HG03520 (cell line): Measurements from ENCODE around the gene GFOD1.
A peak's percentile ranks its signal among the peaks of the same experiment; 100 is the strongest.

Experiments used
- ATAC-seq: cut with Tn5 transposase; IDR thresholded peaks from one replicate; pipeline ENCODE4 v1.9.1; 2021; ENCODE audit warnings: mild to moderate bottlenecking, moderate library complexity; ENCODE audit not compliant: unreplicated experiment

Gene GFOD1

DNA sequence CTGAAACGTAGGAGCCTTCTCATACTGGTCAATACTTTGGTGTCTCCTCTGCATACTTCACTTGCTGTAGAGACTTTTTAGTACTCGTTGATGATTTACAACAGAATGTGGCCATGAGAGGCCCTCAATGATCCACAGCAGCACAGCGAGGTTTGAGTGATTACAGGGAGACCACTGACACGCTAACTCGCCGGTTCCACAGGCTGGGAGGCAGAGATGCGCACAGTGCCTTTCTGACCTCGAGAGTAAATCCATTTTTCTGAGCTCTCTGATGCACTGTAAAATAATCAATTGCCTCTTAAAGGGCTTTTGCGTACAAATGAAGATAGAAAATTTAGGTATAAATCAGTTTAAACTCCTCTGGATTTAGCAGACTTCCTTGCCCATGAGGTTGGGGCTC is 102.9 kb downstream of the GFOD1 start:
- no peak for ATAC-seq

DNA sequence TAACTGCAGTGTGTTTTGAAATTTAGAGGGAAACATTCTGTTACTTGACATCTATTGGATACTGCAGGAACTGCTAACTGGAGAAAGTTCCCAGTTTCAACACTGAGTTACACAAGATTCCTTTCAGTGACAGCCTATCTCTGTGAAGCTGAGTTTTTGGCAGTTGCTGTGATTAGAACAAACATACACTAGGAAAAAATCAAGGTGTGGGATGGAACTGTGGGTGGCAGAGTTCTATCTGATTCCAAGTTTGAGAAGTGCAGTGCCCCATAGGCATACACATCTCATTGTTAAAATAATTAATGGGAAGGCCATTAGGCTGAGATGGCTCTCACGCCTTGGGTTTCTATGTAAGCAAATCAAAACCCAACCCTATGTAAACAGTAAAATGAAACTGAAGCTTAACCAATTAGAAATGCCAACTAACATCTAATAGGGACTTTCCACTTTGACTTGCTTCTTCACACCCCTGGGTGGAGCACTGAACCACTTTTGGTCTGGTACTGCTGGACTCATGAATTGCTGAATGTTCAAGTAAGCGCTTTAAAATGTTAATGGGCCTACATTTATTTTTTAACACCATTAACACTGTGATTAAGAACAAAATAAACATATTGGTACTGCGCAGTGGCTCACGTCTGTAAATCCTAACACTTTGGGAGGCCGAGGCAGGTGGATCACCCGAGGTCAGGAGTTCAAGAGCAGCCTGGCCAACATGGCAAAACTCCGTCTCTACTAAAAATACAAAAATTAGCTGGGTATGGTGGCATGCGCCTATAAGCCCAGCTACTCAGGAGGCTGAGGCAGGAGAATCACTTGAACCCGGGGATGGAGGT is 103.9 kb downstream of the GFOD1 start:
- ATAC-seq = peak; percentile 79

DNA sequence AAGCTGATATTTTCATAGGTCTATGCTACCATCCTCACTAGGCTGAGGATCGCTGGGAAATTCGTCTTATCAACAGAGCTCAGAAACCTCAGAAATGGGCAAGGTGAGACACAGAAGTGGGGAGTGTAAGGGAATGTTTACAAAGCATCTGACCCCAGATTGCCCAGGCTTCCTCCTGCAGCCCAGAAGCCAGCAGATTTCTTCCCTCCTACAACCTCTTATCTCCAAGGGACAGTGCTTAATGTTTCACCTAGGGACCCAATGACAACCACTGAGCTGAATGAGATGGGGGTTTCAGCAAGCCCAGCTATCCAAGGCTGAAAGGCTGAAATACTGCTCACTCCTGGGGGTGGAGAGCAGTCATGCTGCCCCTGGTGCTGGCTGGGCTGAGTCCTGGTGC is 106.6 kb downstream of the GFOD1 start:
- no peak for ATAC-seq

DNA sequence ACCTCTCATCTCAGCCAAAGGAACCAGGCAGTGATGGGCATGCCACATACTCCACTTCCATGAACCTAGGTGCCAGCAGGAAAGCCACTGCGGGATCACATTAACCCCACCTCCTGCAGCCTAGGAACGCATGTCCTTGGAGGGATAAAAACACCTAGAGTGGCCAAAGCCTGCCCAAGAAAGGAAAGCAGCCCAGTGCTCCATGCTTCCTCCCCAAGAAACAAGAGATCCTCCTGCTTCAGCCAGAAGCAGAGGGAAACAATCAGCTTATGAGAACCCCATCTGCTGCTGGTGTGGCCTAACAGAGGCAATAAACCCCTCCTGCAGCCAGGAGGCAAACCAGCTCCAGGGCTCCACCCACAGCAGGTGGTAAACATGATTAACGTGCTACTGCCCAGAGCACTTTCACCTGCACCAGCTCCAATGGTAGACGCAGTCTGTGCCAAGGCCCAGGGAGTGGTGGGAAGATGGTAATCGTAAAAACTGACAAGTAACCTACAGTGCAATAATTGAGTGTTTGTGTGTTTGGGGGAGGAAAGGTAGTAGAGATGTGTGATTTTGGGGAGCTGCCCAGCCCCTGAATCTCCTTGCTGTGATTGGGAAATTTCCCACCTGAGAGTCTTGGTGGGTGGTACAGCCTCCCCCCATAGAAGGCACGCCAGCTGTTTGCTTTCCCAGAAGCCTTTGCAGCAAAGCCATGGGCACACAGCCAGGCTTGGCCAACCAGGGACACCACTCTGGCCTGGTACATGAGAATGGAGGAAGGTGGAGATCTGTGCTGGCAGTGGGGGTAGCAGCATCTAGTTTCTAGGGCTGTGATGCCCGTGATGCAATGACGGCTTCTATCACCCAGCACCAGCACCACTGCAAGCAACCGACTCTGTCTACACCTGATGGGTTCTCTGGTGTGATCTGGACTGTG is 108.5 kb downstream of the GFOD1 start:
- no peak for ATAC-seq

DNA sequence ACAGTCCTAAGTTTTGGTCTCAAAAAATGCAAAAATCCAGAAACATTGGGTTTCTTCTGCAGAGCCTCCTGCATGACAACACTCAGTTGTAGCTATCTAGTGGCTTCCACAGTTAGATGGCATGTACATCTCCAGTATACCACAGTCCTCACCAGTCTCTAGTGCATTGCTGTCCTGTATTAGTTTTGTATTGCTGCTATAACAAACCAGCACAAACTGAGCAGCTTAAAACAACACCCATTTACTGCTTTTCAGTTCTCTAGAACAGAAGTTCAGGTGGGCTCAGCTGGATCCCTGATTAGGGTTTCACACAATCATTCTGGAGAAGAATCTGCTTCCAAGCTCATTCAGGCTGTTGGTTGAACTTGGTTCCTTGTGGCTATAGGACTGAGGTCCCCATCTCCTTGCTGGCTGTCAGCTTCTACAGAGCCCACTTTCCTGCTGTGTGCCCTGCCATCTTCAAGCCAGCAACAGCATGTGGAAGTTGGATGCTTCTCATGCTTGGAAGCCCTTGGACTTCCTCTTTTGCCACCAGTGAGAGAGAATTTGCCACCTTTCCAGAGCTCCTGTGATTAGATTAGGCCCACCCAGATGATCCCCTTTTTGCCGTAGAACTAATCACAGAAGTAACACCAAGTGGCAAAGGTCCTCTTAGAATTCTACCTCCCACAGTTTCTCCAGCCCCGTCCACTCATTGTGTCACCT is 110.2 kb downstream of the GFOD1 start:
- ATAC-seq = no peak

DNA sequence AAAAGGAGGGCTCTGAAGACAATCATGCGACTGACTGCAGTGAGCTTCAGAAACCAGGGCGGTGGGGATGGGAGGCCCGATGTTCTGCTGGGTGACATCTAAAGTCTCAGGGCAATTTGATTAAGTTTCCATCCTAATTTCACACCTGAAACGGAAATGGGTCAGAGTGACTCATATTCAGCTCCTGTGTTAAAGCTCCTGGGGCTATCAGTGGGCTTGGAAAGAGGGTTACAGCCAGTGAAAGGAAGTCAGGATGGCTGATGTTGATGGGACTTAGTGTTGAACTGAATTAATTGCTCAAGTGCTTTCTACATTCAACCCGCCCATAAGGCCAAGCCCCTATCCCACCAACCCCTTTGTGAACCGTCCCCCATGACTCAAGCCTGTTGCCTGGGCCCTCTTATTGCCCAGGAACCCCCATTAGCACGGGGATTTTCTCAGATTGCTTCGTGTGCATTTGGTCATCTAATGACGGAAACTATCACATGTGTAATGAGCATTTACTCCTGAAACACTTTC is 112.0 kb downstream of the GFOD1 start:
- peak; percentile 53 for ATAC-seq

DNA sequence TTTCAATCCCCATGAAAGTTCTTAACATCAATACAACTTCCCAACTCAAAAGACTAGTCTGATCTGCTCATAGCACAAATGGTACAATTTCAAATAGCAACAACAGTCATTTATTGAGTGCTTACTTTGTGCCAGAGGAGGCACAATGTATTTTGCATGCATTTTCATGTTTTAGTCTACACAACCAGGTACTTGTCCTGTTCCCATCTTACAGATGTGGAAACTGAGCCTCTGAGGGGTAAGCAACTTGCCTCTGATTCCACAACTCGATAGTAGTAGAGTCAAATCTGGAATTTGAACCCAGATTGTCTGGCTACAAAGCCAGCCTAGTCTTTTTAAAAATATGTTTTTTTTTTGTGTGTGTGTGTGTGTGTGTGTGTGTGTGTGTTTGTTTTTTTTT is 113.5 kb downstream of the GFOD1 start:
- ATAC-seq = no peak

DNA sequence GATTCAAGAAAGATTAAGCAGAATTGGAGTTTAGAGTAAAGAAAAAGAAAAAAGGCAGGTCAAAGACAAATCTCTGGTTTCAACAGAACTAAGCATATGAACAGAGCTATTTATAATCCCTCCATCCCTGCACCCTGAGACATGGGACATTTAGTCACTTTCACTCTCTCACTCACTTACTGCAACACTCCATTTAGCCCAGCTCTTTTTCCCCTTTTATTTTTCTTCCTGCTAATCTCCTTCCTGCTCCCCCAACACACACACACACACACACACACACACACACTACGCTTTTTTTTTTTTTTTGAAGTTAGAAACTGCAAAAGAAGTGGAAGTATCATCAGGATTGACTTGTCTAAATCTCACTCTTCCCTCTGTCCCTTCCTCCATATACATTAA is 113.9 kb downstream of the GFOD1 start:
- ATAC-seq = no peak

DNA sequence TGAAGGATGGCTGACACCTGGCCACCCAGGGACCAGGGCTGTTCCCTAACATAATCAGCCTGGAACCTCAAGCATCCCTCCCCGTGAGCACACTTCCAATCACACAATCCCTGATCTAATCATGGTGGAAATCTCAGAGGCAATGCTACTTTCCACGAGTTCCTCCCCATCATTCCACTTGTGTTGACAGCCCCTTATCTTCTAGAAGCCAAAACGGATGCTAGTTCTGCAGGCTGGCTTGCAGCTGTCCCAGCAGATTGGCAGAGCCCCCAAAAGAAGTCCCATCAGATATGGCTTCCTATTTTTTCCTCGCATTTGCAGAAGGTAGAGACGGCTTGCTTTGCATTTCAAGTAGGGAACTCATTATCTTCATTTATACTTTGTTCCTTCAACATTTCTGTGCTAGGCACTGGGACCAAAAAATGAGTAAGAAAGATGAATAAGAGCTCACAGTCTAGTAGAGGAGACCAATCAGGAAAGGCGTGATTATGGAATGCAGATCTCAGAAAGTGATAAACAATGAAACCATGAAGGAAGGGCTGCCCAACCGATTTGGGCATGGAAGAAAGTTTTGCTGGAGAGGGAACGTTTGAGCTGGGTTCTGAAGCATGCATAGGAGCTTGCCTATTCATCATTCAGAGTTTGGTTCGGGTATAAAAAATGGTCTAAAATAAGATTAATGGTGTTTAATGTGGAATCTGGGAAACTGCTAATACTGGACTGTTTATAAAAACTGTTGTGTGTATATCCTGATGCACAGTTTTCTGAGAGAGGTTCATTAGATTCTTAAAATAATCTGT is 114.5 kb downstream of the GFOD1 start:
- ATAC-seq = no peak

DNA sequence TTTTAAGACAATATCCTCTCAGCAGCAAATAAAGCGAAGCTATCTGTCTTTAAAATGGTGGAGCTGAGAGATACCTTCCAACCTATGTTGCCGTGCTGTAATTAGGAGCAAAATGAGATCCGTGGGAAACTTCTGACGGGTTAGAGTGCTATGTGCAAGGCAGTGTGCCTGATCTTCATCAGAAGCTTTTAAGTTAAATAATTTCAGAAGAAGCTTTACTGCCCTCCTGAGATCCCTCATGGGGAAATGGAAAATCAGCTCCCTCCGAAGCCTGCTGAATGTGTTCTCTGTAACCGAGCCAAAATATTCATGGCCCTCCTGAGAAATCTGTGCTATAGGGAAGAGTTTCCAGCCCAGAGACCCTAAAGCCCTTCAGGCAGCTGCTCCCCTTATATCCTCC is 115.3 kb downstream of the GFOD1 start:
- no peak for ATAC-seq

DNA sequence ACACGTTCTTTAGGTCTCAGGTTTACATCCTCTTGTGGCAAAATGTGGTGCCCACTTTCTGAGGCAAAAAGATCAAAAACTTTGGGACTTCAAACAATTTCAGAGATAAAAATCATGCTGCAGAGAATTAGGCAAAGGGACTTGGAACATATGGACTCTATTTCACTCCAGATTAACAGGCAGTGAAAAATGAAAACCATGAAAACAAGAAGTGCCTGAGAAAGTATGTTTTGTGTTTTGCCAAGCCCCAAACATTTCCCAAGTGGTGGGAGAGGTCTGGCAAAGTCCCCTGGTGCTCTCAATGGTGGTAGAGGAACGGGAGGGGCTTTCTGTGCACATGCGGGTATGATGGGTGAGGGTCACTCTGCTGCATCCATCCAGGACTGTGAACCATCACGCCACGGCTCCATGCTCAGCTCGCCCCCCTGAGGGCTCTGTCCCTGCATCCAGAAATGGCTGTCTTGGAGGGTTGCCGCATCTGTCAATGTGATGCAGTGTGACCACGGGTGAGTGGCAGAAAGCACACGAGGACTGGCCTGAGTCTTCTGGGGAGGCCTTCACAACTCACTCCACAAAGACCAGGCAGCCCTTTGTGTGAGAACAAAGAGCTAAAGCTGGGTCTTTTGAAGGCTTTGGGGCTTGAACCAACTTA is 115.9 kb downstream of the GFOD1 start:
- ATAC-seq = no peak

DNA sequence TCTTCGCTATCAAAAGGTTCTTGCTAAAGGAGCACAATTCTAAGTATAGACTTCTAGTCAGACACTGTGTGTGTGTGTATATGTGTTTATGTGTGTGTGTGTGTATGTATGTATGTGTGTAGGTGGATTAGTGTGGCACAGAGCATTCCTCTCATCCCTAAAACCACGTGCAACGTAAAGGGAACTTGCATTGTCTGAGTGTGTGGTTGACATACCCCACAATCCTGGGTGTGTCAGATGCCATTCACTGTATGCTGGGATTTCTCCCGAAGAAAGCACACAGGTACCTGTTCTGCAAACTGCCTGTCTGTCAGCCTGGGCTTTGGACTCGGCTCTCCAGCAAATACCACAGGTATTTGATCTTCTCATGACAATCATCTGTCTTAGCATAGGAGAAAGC is 116.8 kb downstream of the GFOD1 start:
- ATAC-seq = no peak

DNA sequence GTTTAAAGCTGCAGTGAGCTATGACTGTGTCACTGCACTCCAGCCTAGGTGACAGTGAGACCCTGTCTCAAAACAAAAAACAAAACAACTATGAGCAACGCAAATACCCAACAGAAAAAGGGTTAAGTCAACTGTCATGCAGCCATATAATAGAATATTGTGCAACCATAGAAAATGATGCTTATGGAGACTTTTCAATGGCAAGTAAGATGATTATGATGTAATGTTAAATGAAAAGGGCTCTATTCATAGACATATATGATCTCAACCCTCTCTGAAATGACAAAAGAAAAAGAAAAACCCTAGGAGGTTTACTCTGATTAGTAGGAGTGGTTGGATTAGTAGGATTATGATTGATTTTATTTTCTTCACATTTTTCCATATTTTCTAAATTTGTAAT is 117.8 kb downstream of the GFOD1 start:
- ATAC-seq = no peak

DNA sequence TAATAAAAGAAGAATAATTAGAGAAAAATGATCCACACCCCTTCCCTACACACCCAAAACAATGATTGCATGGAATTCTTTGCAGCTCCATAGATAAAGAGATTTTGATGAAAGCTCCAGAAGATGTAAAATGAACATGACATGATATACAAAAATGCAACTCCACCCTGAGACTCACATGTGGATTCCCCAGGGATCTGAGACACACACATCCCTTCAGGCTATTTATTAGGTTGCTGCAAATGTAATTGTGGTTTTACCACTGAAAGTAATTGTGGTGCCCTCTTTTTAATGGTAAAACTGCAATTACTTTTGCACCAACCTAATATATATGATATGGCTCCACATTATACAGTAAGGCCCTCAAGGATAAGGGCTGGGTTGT is 118.7 kb downstream of the GFOD1 start:
- ATAC-seq = no peak

DNA sequence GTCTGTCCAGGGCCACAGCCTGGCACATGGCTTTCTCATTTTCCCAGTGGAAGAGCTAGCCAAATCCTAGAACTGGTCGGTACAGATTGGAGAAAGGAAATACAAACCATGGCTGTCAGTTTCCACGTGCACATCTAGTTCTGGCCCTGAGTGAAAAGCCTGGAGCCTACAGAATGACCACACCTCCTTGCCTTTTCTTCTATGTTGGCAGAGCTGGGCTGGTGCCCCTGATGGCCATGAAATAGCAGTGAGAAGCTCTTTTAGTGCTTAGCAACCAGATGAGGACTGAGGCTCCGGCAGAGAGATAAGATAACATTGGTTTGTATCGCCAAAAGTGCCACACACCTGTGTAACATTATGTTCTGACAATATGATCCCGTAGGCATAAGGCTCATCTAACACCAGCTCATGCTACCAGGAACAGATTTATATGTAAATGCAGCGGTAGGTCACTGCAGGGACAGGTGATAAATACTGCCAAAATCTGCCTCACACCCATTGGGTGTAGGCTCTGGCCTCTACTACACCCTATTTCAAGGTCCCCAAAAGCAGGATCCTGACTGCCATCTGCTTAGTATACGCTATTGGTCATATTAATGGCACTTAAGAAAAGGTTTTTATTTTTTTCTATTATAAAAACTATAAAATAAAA is 119.2 kb downstream of the GFOD1 start:
- ATAC-seq = no peak

DNA sequence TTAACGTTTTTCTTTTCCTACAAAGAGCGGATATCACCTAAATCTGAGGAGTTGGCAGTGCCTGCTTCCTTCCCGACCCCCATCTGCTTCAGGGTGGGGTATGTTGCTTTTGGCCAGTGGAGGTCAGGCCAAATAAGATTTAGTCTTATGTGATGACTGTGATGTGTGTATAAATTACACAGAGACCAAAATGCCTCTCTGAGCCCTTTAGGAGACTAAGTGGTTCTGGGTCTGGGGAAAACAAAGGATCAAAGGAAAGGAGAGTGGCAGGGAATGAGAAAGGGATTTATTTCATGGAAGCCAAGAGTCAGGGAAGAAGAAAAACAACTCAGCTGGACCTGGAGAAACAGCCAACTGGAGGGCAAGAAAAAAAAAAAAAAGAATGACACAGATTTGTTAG is 120.0 kb downstream of the GFOD1 start:
- ATAC-seq = no peak

DNA sequence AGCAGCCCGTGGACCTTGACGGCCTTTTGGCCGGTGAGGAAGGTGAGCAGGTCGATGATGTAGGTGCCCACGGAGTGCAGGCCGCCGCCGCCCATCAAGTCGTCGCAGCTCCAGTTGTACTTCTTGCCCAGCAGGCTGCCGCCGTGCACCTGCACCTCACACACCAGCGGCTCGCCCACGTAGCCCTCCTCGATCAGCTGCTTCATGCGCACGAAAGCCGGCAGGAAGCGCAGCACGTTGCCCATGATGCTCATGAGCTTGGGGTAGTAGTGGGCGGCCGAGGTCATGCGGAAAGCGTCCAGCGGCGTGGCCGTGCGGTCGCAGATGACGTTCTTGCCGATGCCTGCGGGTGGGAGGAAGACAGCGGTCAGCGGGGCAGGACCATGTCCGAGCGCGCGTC is 122.1 kb downstream of the GFOD1 start:
- ATAC-seq = no peak

DNA sequence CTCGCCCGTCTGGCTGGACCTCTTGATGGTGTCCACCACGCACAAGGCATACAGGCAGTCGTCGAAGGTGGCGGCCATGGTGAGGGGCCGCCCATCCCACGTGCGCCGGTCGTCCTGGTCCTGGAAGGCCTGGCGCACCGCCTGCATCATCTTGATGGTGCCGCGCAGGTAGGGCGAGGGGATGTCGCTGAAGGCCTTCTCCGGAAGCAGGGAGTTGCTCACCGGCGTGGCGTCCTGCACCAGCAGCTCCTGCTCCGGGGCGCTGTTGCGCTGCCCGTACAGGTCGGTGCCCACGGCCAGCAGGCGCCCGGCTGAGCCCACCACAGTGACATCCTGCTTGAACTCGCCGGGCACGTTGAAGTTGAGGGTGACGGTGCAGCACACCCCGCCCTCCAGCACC is 122.6 kb downstream of the GFOD1 start:
- no peak for ATAC-seq

DNA sequence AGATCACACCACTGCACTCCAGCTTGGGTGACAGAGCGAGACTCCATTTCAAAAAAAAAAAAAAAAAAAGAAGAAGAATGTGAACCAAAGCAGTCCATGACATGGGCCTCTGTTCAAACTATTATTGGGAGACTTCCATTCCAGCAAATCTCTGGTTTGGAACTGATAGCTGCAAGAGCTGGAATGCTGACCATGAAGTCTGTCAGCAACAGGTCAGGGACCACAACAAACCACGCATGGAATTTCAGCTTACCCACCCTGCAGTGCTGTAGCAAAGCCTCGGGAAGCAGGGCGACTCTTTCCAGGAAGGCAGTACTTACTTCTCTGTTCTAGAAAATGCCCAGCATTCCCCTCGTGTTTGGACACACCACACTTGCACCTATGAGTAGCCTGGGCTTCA is 125.0 kb downstream of the GFOD1 start:
- no peak for ATAC-seq
